ENCODE measurements around the gene TMEM190.

TMEM190 gene

GRCh38 chr19:55387736-55388497 lies 11.3 kb downstream of the TMEM190 start:
- ChIA-PET POLR2A (interaction anchor here (1.2 to 6.1 kb wide), 5 partner anchors 10 to 19 kb away, joined by 5 to 29 read pairs (median 7); partner anchors contain the start of gene UBE2S), CTCF (interaction anchor here (1.4 to 1.9 kb wide), 2 partner anchors 30 to 86 kb away, joined by 5 read pairs; no protein-coding TSS in a partner anchor)
- no peak for DNase-seq (ENCODE audit: extremely low spot score)
- TF ChIP-seq CTCF (IDR thresholded peaks at IDR 0.05; ENCODE audit: control extremely low read depth, extremely low read depth, low read depth, missing control alignments) = no peak

- DNase-seq (ENCODE audit: extremely low spot score) = no peak
- CTCF ChIA-PET = interaction anchor here (1.4 to 1.9 kb wide), 3 partner anchors 21 to 88 kb away, joined by 3 to 5 read pairs (median 4); partner anchors contain the start of gene KMT5C
- no peak for TF ChIP-seq CTCF (IDR thresholded peaks at IDR 0.05; ENCODE audit: control extremely low read depth, extremely low read depth, low read depth, missing control alignments)
- POLR2A ChIA-PET = interaction anchor here (0.6 to 6.1 kb wide), 5 partner anchors 8 to 229 kb away, joined by 3 to 29 read pairs (median 6); partner anchors contain the start of gene UBE2S
Observed at GRCh38 chr19:55389386-55390317, 13.0 kb downstream of the TMEM190 start.

GRCh38 chr19:55390461-55390880 lies 13.8 kb downstream of the TMEM190 start:
- POLR2A ChIA-PET = interaction anchor here (0.9 to 6.1 kb wide), 4 partner anchors 9 to 51 kb away, joined by 3 to 29 read pairs (median 6); partner anchors contain the start of genes KMT5C and UBE2S

GRCh38 chr19:55391191-55391670 lies 14.6 kb downstream of the TMEM190 start:
- TF ChIP-seq CTCF (IDR thresholded peaks at IDR 0.05; ENCODE audit: control extremely low read depth, extremely low read depth, low read depth, missing control alignments) = no peak
- no peak for DNase-seq (ENCODE audit: extremely low spot score)
- POLR2A ChIA-PET = interaction anchor here (0.9 to 6.1 kb wide), 3 partner anchors 9 to 52 kb away, joined by 3 to 29 read pairs (median 4); partner anchors contain the start of genes KMT5C and UBE2S
- CTCF ChIA-PET = interaction anchor here (1.4 to 1.6 kb wide), 2 partner anchors 20 to 52 kb away, joined by 3 to 4 read pairs; partner anchors contain the start of gene KMT5C

More at GRCh38 chr19:55390461-55390880, 13.8 kb downstream of the TMEM190 start:
- CTCF ChIA-PET = interaction anchor here (1.4 to 1.6 kb wide), 2 partner anchors 21 to 51 kb away, joined by 3 to 4 read pairs; partner anchors contain the start of gene KMT5C
- DNase-seq (ENCODE audit: extremely low spot score) = no peak
- TF ChIP-seq CTCF (IDR thresholded peaks at IDR 0.05; ENCODE audit: control extremely low read depth, extremely low read depth, low read depth, missing control alignments) = no peak

- DNase-seq (ENCODE audit: extremely low spot score) = no peak
- TF ChIP-seq CTCF (IDR thresholded peaks at IDR 0.05; ENCODE audit: control extremely low read depth, extremely low read depth, low read depth, missing control alignments) = no peak
- ChIA-PET CTCF (no interaction called here), POLR2A (interaction anchor here (0.7 to 6.1 kb wide), 3 partner anchors 15 to 221 kb away, joined by 3 to 29 read pairs (median 3); partner anchors contain the start of gene UBE2S)
Observed at GRCh38 chr19:55391702-55392615, 15.3 kb downstream of the TMEM190 start.
